LNCAP (cell line): ENCODE measurements around the gene OAF.

ENCODE experiments used
- TF ChIP-seq, protein P1 (sequence below): fragments of 450-650 bp; IDR thresholded peaks from 2 replicates; pipeline ENCODE4 v1.5.1; 2017; ENCODE audit warnings: mild to moderate bottlenecking

Gene OAF

DNA sequence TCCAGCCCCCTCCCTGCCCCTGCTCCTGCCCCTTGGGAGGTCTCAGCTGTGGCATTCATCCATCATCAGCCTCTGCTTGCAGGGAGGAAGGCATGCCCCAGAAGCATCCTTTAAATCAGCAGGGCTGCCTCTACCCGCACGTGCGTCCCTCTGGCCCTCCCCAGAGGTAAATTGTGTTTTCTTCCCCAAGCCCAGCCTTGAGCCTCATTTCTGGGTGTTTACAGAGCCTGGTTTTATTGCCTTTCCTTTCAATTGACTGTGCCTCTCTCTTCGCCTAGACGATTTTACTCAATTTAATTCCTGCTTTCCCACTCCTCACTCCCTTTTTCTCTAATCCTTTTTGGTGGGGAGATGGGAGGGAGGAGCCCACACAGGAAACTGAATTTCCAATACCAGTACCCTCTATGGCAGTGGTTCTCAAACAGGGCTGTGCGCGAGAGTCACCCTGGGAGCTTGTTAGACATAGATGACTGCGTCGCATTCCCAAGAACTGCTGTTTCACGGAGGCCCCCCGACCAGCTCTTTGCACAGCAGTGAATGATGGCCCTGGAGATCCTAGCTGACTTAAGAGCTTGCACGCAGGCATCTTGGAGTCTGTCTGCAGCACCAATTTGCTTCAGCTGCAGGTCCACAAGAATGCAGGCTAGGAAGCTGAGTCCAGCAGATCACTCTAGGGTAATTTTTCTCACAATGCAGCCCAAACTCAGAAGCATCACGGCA is 15.1 kb upstream of the OAF start:
- TF ChIP-seq, protein P1, sequence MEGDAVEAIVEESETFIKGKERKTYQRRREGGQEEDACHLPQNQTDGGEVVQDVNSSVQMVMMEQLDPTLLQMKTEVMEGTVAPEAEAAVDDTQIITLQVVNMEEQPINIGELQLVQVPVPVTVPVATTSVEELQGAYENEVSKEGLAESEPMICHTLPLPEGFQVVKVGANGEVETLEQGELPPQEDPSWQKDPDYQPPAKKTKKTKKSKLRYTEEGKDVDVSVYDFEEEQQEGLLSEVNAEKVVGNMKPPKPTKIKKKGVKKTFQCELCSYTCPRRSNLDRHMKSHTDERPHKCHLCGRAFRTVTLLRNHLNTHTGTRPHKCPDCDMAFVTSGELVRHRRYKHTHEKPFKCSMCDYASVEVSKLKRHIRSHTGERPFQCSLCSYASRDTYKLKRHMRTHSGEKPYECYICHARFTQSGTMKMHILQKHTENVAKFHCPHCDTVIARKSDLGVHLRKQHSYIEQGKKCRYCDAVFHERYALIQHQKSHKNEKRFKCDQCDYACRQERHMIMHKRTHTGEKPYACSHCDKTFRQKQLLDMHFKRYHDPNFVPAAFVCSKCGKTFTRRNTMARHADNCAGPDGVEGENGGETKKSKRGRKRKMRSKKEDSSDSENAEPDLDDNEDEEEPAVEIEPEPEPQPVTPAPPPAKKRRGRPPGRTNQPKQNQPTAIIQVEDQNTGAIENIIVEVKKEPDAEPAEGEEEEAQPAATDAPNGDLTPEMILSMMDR, result no peak

DNA sequence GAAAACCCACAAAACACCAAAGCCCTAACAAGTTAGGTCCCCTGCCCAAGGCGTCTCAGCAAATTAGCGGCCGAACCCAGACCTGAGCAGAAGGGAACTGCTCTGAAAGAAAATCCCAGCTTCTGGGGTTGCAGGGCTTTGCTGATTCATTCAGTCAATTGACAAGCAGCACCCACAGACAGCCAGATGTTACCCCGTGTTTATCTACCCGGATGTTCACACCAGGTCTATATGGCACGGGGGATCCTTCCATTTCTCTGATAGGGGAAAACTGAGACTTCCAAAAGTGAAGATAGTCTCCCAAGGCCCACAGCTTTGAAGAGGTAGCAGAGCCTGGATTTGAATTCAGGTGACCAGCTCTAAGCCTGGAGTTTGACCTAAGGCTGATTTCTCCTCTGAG is 14.0 kb upstream of the OAF start:
- TF ChIP-seq, protein P1, result no peak

DNA sequence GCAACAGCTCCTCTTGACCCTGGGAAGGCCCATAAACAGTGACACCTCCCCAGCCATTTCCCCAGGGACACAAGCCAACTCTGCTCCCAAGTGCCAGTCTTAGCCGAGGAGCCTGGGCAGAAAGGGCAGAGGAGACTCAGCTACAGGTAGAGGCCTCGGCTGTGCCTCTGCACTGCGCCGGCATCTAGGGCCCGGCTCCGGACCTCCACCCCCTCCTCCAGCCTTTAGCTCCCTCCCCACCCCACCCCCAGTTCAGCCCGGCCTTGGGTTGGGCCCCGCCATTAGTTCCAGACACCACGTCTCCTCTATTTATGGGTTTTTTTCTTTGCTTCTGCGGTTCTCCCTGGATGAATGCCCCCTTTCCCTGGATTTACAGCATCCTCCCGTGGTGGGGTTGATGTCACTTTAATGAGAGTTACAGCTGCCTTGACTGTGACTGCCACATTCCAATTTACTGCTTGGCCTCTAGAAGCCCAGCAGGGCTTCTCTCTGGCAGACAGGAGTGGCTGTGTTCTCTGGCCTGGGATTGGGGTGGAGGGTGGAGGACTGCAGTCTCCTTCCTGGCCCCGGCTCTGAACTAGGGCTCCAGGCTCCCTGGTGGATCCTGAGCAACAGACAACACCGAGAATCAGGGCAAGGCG is 13.5 kb upstream of the OAF start:
- TF ChIP-seq, protein P1, result no peak

DNA sequence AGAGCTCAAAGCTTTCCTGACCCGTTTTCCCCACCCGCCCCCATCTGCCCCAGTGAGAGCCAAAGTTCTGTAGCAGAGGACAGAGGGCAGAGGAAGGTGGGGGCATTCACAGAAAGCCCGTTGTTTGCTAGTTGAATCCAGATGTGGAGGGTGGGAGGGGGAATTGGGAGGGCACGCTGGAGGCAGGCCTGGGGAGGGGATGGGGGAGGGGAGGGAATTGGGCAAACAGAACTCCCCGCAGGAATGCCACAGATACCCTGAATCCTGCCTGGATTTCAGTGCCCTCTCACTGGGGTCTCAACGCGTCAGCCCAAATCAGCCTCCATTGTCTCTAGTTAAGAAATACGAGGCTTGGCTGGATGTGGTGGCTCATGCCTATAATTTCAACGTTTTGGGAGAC is 12.9 kb upstream of the OAF start:
- TF ChIP-seq, protein P1, result no peak

DNA sequence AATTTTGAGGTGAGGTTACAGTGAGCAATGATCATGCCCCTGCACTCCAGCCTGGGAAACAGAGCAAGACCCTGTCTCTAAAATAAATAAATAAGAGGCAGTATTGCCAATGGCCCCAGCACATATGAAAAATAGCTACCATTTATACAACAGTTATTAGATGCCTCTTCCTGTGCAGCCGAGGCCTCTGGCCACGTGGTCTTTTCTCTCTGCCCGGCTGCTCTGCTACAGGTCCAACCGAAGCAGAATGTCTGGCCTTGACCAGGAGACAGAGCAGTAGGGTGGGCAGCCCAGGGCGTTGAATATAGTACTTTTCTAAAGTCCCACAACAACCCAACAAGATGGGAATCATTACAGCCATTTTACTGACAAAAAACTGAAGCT is 12.4 kb upstream of the OAF start:
- TF ChIP-seq, protein P1, result no peak

DNA sequence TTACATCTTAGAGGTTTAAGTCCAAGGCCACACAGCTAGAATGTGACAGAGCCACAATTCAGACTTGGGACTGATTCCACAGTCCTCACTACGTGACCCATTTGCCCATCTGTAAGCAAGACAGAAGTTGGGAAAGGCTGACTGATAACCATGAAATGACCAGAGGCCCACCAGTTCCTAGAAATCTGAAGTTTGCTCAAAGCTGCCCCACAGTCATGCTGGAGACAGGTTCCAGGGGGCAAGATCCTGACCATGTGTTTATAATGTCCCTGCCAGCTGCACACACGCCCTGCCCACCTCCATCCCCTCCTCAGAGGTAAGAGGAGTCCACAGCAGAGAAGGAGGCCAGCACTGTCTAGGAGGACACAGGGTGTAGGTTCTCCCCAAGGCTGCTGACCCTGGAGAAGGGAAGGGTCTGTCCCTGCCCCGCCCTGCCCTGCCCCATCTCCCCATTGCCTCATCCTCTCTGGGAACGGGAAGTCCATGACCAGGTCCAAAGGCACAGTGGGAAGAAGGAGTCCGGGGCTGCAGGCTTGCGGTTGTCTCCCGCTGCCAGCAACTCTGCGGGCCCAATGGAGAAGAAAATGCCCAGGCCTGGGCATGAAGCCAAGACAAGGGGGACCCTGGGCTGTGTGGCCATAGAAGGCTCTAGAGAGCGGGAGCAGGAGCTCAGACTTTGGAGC is 11.9 kb upstream of the OAF start:
- TF ChIP-seq, protein P1, result no peak

DNA sequence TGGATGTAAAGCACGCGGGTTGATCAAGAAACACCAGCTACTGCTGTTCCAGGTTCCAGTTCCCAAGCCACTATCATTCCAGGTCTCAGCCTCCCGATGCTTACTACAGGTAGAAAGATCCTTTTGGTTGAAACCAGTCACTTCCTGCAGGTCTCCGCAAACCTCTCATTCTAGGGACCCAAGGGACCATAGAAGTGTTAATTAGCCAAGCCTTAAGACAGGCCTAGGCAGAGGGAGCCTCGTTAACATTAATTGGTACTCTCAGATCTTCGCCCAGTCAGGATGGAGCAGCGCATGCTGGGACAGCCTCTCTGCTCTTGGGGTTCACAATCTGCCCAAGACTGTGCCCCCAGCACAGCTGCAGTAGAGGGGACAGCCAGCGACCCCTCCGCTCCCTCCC is 11.2 kb upstream of the OAF start:
- TF ChIP-seq, protein P1, result no peak
